Activated gamma-delta T cell treated with Interleukin-2 at 50 U/mL for 16 hours (primary cell): ENCODE results near the gene ZNF679.
"Not testable (repeated sequence)": the region's sequence is repeated elsewhere in the genome, so short reads cannot be mapped to it uniquely, and the experiment has no call there.

Source experiments
- DNase-seq: peaks from one replicate; pipeline ENCODE4 v3.0.0-alpha.2; 2020

Gene ZNF679

GRCh38 chr7:64228174-64228573 is at the start of gene ZNF679:
ZNF679 (plus strand) TSS chr7:64228474; CDS start chr7:64249118, 20,644 bp downstream.
- DNase-seq, result not testable (repeated sequence)

- no peak for DNase-seq
Observed at GRCh38 chr7:64180989-64181388, 47.3 kb upstream of the ZNF679 start.

DNA sequence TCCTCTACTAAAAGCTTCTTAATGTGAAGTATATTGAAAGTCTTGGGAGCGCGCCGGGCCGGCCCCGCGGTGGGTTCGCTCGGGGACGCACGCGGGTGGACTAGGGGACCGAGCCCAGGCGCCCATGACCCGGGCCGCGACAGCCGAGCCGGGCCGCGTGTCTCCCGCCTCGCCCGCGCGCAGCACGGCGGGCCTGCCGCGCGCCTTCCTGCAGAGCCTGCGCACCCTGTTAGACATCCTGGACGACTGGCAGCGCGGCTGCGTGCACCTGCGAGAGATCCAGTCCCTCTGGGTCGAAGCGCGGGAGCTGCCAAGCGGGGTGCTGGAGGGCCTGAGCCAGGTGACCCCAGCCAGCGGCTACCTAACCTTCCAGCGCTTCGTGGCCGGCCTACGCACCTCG is 46.7 kb upstream of the ZNF679 start:
- no peak for DNase-seq

GRCh38 chr7:64182036-64182790 is 46.1 kb upstream of the ZNF679 start:
- no peak for DNase-seq

GRCh38 chr7:64183126-64183742 is 45.0 kb upstream of the ZNF679 start:
- peak; percentile 31 for DNase-seq

DNA sequence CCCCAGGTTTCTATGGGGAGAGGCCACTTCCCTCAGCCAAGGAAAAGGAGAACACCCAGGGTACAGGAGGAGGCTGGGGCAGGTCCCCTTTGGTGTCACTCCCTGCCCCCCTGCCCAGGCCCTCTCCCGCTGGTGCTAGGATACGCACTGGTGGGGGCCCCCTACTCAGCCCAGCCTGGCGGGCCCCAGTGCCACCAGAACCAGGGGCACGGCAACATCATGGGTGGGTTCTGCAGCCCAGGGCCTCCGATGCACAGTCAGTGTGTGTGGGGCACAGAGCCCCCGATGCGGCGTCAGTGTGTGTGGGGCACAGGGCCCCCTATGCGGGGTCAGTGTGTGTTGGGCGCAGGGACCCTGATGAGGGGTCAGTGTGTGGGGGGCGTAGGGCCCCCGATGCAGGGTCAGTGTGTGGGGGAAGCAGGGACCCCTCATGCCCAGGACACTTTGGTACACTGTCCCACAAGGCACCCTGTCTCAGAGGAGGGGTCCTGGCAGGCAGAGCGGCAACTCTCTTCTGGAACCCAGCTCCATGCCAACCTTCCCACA is 44.4 kb upstream of the ZNF679 start:
- no peak for DNase-seq

DNA sequence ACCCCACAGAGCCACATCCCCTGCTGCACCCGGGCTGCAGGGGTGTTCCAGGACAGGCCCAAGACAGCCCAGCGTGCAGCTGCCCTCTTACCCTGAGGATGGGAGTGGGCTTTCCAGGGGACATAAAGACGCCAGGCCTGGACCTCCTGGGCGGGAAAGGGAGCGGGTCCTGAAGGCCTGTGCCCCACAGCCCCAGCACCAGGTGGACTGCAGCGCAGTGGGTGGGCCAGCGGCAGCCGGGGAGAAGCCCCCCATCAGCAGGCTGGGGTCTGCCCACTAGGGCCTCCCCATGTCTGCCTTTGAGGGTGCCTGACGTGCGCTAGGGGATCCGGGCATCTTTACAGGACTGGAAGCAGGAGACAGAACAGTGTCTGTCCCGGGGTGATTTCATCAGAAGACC is 43.9 kb upstream of the ZNF679 start:
- DNase-seq, result no peak

GRCh38 chr7:64187408-64187807 is 40.9 kb upstream of the ZNF679 start:
- DNase-seq, result no peak

DNA sequence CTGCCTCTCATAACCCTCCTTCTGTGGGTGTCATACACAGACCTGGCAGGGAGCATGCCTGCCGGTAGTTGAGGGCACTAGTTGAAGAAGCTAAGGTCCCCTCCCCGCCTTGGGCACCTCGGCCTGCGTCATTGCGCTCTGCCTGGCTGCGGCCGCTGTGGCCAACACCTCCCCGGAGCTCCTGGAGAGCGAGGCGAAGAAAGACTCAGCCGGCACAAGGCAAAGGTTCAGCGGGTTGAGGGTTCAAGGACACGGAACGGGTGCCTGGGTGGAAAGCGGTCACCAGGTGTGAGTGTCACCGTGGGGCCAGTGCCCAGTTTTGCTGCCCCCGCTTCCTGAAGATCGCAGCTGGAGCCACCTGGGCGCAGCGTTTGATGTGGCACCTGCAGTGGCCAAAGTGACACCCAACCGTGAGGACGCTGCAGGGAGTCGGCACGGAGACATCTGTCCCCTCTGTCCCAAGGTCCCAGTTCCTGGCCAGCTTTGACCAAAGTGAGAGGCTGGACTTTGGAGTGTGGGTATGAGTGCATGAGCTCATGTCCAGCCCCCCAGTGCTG is 36.0 kb upstream of the ZNF679 start:
- DNase-seq, result no peak

DNA sequence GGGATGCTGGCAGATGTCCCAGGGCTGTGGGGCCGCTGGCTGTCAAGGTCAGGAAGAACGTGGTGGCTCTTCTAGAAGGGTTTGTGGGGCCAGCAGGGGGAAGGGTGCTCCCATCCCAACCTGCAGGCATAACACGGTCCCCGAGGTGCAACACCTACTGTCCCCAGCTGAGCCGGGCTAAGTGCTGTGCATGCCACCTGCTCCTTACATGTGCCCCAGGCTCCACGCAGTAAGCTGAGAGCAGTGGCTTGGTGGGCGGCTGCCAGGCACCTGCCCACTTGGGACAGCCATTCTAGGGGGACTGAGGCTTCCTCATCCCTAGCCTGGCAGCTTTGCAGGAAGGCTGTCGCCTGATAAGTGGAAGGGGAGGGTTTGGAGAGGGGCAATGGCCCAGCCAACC is 35.5 kb upstream of the ZNF679 start:
- no peak for DNase-seq

DNA sequence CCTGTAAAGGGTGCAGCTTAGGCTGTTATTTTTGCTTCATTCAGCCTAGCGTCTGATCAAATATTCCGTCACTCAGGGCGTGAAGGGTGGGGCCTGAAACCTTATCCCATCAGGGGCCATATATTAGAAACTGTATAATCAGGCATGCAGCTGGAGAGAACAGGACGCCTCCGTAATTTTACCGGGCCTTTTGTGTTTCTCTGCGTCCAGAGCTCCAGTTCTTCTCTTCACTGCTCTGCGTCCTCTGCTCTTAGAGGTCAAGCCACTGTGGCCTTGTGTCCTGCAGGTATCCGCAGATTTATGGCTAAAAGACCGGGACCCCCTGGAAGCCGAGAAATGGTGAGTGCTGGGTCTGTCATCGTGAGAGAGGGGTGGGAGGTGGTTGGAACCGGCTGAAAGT is 21.4 kb upstream of the ZNF679 start, which contains the start of gene ZNF735:
ZNF735 (plus strand) TSS at position 301 of the 400 bp plus-strand sequence; CDS start at position 301, 0 bp downstream.
- DNase-seq, result no peak

DNA sequence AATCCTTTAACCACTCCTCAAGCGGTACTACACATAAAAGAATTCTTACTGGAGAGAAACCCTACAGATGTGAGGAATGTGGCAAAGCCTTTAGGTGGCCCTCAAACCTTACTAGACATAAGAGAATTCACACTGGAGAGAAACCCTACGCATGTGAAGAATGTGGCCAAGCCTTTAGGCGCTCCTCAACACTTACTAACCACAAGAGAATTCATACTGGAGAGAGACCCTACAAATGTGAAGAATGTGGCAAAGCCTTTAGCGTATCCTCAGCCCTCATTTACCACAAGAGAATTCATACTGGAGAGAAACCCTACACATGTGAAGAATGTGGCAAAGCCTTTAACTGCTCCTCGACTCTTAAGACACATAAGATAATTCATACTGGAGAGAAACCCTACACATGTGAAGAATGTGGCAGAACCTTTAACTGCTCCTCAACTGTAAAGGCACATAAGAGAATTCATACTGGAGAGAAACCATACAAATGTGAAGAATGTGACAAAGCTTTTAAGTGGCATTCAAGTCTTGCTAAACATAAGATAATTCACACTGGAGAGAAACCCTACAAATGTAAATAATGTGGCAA is 8.5 kb upstream of the ZNF679 start:
- DNase-seq, result not testable (repeated sequence)

GRCh38 chr7:64223366-64223765 is 4.9 kb upstream of the ZNF679 start:
- DNase-seq, result no peak

GRCh38 chr7:64266341-64266919 is 38.2 kb downstream of the ZNF679 start:
- no peak for DNase-seq

GRCh38 chr7:64277630-64278029 is 49.4 kb downstream of the ZNF679 start:
- DNase-seq, result no peak

- DNase-seq, result no peak
Observed at GRCh38 chr7:64294701-64295420, 66.6 kb downstream of the ZNF679 start.

GRCh38 chr7:64297418-64297817 is 69.1 kb downstream of the ZNF679 start:
- DNase-seq, result not testable (repeated sequence)

GRCh38 chr7:64300641-64301405 is 72.5 kb downstream of the ZNF679 start:
- DNase-seq, result no peak

DNA sequence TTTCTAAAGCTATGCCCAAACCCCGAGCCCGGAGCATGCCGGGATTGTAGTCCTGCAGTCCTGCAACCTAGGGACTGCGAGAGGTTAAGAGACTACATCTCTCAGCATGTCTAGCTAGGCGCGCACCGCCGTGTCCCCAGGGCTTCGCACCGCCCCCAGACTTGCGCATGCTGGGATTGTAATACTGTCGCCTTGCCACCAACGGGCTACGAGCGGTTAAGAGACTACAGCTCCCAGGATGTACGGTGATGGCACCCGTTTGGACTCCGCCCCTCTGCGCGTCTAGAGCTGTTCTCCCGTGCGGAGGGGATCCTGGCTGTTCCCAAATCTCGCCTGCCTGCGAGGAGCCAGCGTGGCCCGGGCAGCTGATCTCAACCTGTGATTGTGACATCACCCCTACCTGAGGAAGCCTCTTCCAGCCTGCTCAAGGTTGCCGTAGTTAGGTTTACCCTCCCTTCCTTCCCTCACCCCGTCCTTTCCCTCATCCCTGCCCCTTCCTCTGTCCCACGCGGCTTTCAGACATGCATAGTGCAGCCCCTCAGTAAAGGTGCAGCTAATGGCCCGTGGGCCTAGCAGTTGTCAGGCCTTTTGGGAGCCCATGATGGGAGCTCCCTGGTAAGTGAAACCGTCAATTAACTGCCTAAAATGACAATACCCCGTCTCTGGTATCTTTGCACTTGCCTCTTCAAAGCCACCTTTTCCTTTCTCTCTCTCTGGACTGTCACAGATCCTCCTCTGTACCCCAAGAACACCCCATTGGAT is 79.2 kb downstream of the ZNF679 start:
- DNase-seq, result peak; percentile 92

DNA sequence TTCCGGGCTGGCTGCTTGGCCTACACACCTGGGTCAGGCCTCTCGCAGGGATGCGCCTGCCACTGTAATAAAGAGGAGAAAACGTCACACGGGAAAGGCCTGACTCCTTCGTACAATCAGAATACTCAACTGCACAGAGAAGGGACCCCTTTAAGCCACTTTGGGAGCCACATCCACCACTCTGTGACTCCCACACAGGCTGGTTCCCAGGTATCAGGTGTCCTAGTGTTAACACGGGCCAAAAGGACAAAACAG is 79.7 kb downstream of the ZNF679 start:
- no peak for DNase-seq

- no peak for DNase-seq
Observed at GRCh38 chr7:64310426-64310825, 82.2 kb downstream of the ZNF679 start.
